Fibroblast of skin of right quadriceps (primary cell): ENCODE data around the gene LRIG1.

Source experiments
- DNase-seq: peaks from one replicate; pipeline ENCODE4 v3.0.0-alpha.2; 2013

Gene LRIG1

GRCh38 chr3:66338927-66339326 is 161.9 kb downstream of the LRIG1 start:
- DNase-seq: peak; percentile 51

GRCh38 chr3:66336333-66336766 is 164.5 kb downstream of the LRIG1 start:
- peak; percentile 74 for DNase-seq

GRCh38 chr3:66335671-66336070 is 165.2 kb downstream of the LRIG1 start:
- DNase-seq: no peak
